ENCODE measurements around the gene NXPH1.

The NXPH1 gene

DNA sequence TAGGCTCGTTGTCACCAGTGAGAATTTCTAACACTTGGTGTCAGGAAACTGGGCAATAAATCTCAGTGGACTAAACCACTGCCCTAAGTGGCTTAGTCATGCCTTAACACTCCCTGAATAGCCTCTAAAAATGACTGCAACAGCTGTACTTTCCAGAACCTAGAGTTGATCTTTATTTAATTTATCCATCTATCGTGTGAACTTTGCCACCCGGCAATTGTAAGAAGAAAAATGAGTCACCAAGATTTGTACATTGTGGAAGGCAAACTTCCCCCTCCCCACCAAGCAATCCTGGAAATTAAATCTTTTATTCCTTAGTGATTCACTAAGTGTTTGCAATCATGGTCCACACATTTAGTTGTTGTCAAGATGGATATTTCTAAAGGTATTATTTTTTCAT is 47.1 kb downstream of the NXPH1 start:
- Histone ChIP-seq H3K9me3 (ENCODE audit: severe bottlenecking) (peaks cover 6% of the 10 kb centered on the region), H3K27ac (no peak overlapping the region), H3K27me3 (ENCODE audit: insufficient read depth, low read depth, severe bottlenecking) (no peaks in the 10 kb centered on the region), H3K36me3 (no peaks in the 10 kb centered on the region), H3K4me3 (ENCODE audit: low read depth, low read length) (no peak overlapping the region)
- DNase-seq = no peak
- TF ChIP-seq, protein P1, sequence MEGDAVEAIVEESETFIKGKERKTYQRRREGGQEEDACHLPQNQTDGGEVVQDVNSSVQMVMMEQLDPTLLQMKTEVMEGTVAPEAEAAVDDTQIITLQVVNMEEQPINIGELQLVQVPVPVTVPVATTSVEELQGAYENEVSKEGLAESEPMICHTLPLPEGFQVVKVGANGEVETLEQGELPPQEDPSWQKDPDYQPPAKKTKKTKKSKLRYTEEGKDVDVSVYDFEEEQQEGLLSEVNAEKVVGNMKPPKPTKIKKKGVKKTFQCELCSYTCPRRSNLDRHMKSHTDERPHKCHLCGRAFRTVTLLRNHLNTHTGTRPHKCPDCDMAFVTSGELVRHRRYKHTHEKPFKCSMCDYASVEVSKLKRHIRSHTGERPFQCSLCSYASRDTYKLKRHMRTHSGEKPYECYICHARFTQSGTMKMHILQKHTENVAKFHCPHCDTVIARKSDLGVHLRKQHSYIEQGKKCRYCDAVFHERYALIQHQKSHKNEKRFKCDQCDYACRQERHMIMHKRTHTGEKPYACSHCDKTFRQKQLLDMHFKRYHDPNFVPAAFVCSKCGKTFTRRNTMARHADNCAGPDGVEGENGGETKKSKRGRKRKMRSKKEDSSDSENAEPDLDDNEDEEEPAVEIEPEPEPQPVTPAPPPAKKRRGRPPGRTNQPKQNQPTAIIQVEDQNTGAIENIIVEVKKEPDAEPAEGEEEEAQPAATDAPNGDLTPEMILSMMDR (IDR thresholded peaks at IDR 0.05; ENCODE audit: low read depth, low read length) = no peak

DNA sequence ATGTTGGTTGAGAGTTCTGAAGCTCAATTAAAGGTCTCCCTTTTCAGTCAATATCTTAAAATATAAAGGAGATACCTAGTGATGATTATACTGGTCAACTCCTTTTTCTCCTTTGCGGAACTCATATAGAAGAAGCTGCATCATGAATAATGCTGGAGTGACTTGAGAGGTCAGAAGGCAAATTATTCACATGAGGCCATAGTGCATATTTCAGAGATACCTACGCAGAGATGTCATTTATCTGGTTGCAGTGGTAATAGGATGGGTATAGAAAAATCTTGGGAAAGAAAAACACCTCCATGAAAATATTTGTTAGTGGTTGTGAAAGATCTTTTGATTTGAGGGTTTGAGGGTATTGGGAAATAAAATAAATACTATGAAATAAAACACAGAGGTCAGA is 47.7 kb downstream of the NXPH1 start:
- H3K9me3 ChIP-seq (ENCODE audit: severe bottlenecking) = peaks cover 6% of the 10 kb centered on the region
- no peak overlapping the region for H3K27ac ChIP-seq
- DNase-seq = no peak
- no peaks in the 10 kb centered on the region for H3K36me3 ChIP-seq
- no peaks in the 10 kb centered on the region for H3K27me3 ChIP-seq (ENCODE audit: insufficient read depth, low read depth, severe bottlenecking)
- TF ChIP-seq, protein P1 (IDR thresholded peaks at IDR 0.05; ENCODE audit: low read depth, low read length) = no peak
- H3K4me3 ChIP-seq (ENCODE audit: low read depth, low read length) = no peak overlapping the region

DNA sequence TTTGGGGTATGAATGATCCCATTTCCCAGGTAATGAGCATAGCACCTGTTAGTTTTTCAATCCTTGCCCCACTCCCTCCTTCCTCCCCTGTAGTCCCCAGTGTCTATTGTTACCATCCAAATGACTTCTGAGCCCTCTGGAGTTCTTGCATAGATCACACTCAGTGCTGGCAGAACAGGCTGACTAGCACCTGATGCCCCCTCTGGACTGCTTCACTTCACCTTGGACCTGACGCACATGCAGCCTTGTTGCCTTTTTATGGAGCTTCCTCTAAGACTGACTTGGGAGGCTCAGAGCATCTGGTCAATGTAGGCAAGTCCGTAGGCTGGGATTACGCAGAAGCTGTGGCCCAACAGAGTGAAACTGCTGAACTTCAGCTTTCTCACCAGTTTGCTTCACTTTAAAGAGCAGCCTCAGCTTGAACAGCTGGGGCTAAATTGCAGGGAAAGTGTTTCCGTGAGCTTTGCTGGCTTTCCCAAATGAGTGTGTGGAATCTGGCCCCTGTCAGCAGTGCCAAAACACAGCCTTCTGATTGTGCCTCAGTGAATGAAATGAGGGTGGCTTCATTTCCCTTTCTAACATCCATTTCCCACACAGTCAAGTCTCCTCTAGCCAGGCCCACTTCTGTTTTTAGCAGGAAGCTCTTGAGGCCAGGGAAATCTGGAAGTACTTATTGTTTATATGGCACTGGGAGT is 48.5 kb downstream of the NXPH1 start:
- H3K9me3 ChIP-seq (ENCODE audit: severe bottlenecking) = peaks cover 6% of the 10 kb centered on the region
- H3K27ac ChIP-seq = no peak overlapping the region
- TF ChIP-seq, protein P1 (IDR thresholded peaks at IDR 0.05; ENCODE audit: low read depth, low read length) = no peak
- no peak for DNase-seq
- no peaks in the 10 kb centered on the region for H3K36me3 ChIP-seq
- no peaks in the 10 kb centered on the region for H3K27me3 ChIP-seq (ENCODE audit: insufficient read depth, low read depth, severe bottlenecking)
- no peak overlapping the region for H3K4me3 ChIP-seq (ENCODE audit: low read depth, low read length)

DNA sequence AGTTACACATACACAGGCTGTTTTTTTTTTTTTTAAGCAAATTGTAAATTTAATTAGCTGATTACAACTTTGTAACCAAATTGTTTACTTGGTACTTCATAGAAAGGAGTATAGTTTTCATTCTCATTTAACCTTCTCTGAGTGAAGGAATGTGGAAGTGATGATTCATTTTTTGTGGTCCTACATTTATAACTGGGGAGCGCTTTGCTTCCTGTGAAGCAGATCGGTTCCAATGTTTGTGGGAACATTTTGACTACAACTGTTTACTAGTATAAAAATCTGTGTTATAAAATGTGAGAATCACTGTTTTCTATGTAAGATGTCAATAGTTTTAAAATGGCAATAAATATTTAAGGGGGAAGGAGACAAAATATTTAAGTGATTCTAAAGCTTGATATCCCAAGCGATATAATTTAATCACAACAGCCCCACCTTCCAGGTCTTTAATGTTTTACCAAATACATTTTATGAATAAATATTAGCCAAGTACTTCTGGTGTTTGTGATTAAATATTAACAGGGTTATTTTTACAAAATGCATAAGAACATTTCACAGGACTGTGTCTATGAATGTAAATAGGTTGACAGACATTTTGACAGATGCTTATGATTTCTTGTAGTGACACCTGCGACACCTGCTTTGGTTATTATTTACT is 57.1 kb downstream of the NXPH1 start:
- H3K9me3 ChIP-seq (ENCODE audit: severe bottlenecking) = peaks cover 4% of the 10 kb centered on the region
- no peaks in the 10 kb centered on the region for H3K27me3 ChIP-seq (ENCODE audit: insufficient read depth, low read depth, severe bottlenecking)
- H3K36me3 ChIP-seq = no peaks in the 10 kb centered on the region
- H3K4me3 ChIP-seq (ENCODE audit: low read depth, low read length) = no peak overlapping the region
- H3K27ac ChIP-seq = no peak overlapping the region
- DNase-seq = no peak
- TF ChIP-seq, protein P1 (IDR thresholded peaks at IDR 0.05; ENCODE audit: low read depth, low read length) = no peak

DNA sequence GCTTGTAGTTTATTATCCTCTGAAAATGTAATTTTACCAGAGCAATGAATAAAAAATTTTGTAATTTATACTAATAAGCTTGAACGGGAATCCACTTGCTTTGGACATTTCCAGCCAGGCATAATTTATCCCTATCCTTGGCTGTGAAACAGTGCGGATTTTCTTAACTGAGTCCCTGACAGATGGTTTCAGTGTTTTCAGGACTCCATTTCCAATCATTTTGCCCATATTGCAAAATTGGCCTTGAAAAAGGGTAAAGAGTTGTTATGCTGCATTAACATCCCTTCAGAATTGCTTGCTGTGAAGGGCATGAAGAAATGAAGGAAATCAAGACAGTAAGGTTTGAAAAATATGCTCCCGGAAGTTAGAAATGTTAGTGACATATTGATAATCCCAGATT is 57.7 kb downstream of the NXPH1 start:
- no peaks in the 10 kb centered on the region for H3K27me3 ChIP-seq (ENCODE audit: insufficient read depth, low read depth, severe bottlenecking)
- TF ChIP-seq, protein P1 (IDR thresholded peaks at IDR 0.05; ENCODE audit: low read depth, low read length) = no peak
- peaks cover 4% of the 10 kb centered on the region for H3K9me3 ChIP-seq (ENCODE audit: severe bottlenecking)
- no peak overlapping the region for H3K4me3 ChIP-seq (ENCODE audit: low read depth, low read length)
- no peak for DNase-seq
- no peak overlapping the region for H3K27ac ChIP-seq
- H3K36me3 ChIP-seq = no peaks in the 10 kb centered on the region
